Stimulated activated naive CD8-positive, alpha-beta T cell treated with anti-CD3 and anti-CD28 coated beads, Interleukin-15, Interleukin-2, amounts not matched to agents 100 ng/mL and 50 ng/mL, for 24 hours (primary cell): ENCODE data around the gene TRIP10.
"Not testable (repeated sequence)": the region's sequence is repeated elsewhere in the genome, so short reads cannot be mapped to it uniquely, and the experiment has no call there.

Source experiments
- H3K27ac Mint-ChIP-seq: one replicate; pipeline ENCODE4 v1.8.0; 2021; ENCODE audit warnings: mild to moderate bottlenecking, mixed read lengths
- H3K27me3 Mint-ChIP-seq: one replicate; pipeline ENCODE4 v1.8.0; 2021; ENCODE audit warnings: mixed read lengths
- H3K36me3 Mint-ChIP-seq: one replicate; pipeline ENCODE4 v1.8.0; 2021; ENCODE audit warnings: low read depth, mixed read lengths
- H3K4me1 Mint-ChIP-seq: one replicate; pipeline ENCODE4 v1.8.0; 2021; ENCODE audit warnings: low read depth, mixed read lengths
- H3K4me3 Mint-ChIP-seq: one replicate; pipeline ENCODE4 v1.8.0; 2021; ENCODE audit warnings: mild to moderate bottlenecking, mixed read lengths
- H3K9me3 Mint-ChIP-seq: one replicate; pipeline ENCODE4 v1.8.0; 2021; ENCODE audit warnings: mixed read lengths

TRIP10 gene

GRCh38 chr19:6707658-6708018 lies 31.8 kb upstream of the TRIP10 start:
- Mint-ChIP-seq H3K9me3 (no peaks in the 10 kb centered on the region), H3K27ac (no peak overlapping the region), H3K4me3 (no peak overlapping the region), H3K27me3 (peaks cover 33% of the 10 kb centered on the region), H3K36me3 (no peaks in the 10 kb centered on the region), H3K4me1 (peaks cover 8% of the 10 kb centered on the region)

GRCh38 chr19:6708346-6708745 lies 31.1 kb upstream of the TRIP10 start:
- peaks cover 33% of the 10 kb centered on the region for H3K27me3 Mint-ChIP-seq
- no peaks in the 10 kb centered on the region for H3K36me3 Mint-ChIP-seq
- H3K27ac Mint-ChIP-seq = no peak overlapping the region
- H3K4me1 Mint-ChIP-seq = peaks cover 8% of the 10 kb centered on the region
- no peaks in the 10 kb centered on the region for H3K9me3 Mint-ChIP-seq
- no peak overlapping the region for H3K4me3 Mint-ChIP-seq

- not testable (repeated sequence) for H3K27ac Mint-ChIP-seq, H3K4me1 Mint-ChIP-seq, H3K4me3 Mint-ChIP-seq, H3K36me3 Mint-ChIP-seq, H3K9me3 Mint-ChIP-seq
- peaks cover 33% of the 10 kb centered on the region for H3K27me3 Mint-ChIP-seq
These were observed 30.6 kb upstream of the TRIP10 start for GRCh38 chr19:6708913-6709312.

GRCh38 chr19:6709549-6709948 lies 29.9 kb upstream of the TRIP10 start:
- H3K9me3 Mint-ChIP-seq = no peaks in the 10 kb centered on the region
- H3K36me3 Mint-ChIP-seq = no peaks in the 10 kb centered on the region
- H3K27ac Mint-ChIP-seq = no peak overlapping the region
- H3K4me1 Mint-ChIP-seq = peaks cover 8% of the 10 kb centered on the region
- peaks cover 33% of the 10 kb centered on the region for H3K27me3 Mint-ChIP-seq
- no peak overlapping the region for H3K4me3 Mint-ChIP-seq

- H3K4me3 Mint-ChIP-seq = no peak overlapping the region
- no peaks in the 10 kb centered on the region for H3K36me3 Mint-ChIP-seq
- peaks cover 33% of the 10 kb centered on the region for H3K27me3 Mint-ChIP-seq
These were observed 29.0 kb upstream of the TRIP10 start for GRCh38 chr19:6710273-6711077.

GRCh38 chr19:6711078-6711361 lies 28.5 kb upstream of the TRIP10 start:
- Mint-ChIP-seq H3K27me3 (peaks cover 33% of the 10 kb centered on the region), H3K9me3 (no peaks in the 10 kb centered on the region), H3K4me3 (no peak overlapping the region), H3K4me1 (peaks cover 8% of the 10 kb centered on the region), H3K27ac (no peak overlapping the region), H3K36me3 (no peaks in the 10 kb centered on the region)

More at GRCh38 chr19:6710273-6711077, 29.0 kb upstream of the TRIP10 start:
- H3K9me3 Mint-ChIP-seq = no peaks in the 10 kb centered on the region
- no peak overlapping the region for H3K27ac Mint-ChIP-seq
- peaks cover 8% of the 10 kb centered on the region for H3K4me1 Mint-ChIP-seq

- Mint-ChIP-seq H3K27ac (no peak overlapping the region), H3K36me3 (no peaks in the 10 kb centered on the region), H3K27me3 (peaks cover 33% of the 10 kb centered on the region), H3K4me3 (no peak overlapping the region), H3K9me3 (no peaks in the 10 kb centered on the region), H3K4me1 (peaks cover 8% of the 10 kb centered on the region)
These were observed 27.9 kb upstream of the TRIP10 start for GRCh38 chr19:6711605-6712004.

- H3K9me3 Mint-ChIP-seq = peaks cover under 1% of the 10 kb centered on the region
- no peaks in the 10 kb centered on the region for H3K36me3 Mint-ChIP-seq
- no peak overlapping the region for H3K4me3 Mint-ChIP-seq
- peaks cover 8% of the 10 kb centered on the region for H3K4me1 Mint-ChIP-seq
- H3K27ac Mint-ChIP-seq = no peak overlapping the region
- peaks cover 33% of the 10 kb centered on the region for H3K27me3 Mint-ChIP-seq
These were observed 27.2 kb upstream of the TRIP10 start for GRCh38 chr19:6712231-6712630.

GRCh38 chr19:6712692-6713670 lies 26.5 kb upstream of the TRIP10 start:
- peaks cover 14% of the 10 kb centered on the region for H3K4me1 Mint-ChIP-seq
- no peaks in the 10 kb centered on the region for H3K36me3 Mint-ChIP-seq
- H3K27me3 Mint-ChIP-seq = peaks cover 33% of the 10 kb centered on the region
- peaks cover 8% of the 10 kb centered on the region for H3K9me3 Mint-ChIP-seq
- H3K4me3 Mint-ChIP-seq = no peak overlapping the region
- no peak overlapping the region for H3K27ac Mint-ChIP-seq

- H3K4me3 Mint-ChIP-seq = no peak overlapping the region
- peaks cover 8% of the 10 kb centered on the region for H3K9me3 Mint-ChIP-seq
- H3K27me3 Mint-ChIP-seq = peaks cover 25% of the 10 kb centered on the region
- H3K27ac Mint-ChIP-seq = no peak overlapping the region
- H3K4me1 Mint-ChIP-seq = peaks cover 14% of the 10 kb centered on the region
- H3K36me3 Mint-ChIP-seq = no peaks in the 10 kb centered on the region
These were observed 25.4 kb upstream of the TRIP10 start for GRCh38 chr19:6713773-6714692.

GRCh38 chr19:6714749-6715555 lies 24.5 kb upstream of the TRIP10 start:
- Mint-ChIP-seq H3K4me3 (no peak overlapping the region), H3K4me1 (peaks cover 17% of the 10 kb centered on the region), H3K27ac (no peak overlapping the region), H3K36me3 (no peaks in the 10 kb centered on the region), H3K9me3 (peaks cover 8% of the 10 kb centered on the region), H3K27me3 (peaks cover 18% of the 10 kb centered on the region)

GRCh38 chr19:6716610-6716970 lies 22.9 kb upstream of the TRIP10 start:
- Mint-ChIP-seq H3K27me3 (peaks cover 2% of the 10 kb centered on the region), H3K9me3 (peaks cover 8% of the 10 kb centered on the region), H3K4me3 (no peak overlapping the region), H3K27ac (no peak overlapping the region), H3K4me1 (peaks cover 25% of the 10 kb centered on the region), H3K36me3 (no peaks in the 10 kb centered on the region)

GRCh38 chr19:6717036-6717435 lies 22.4 kb upstream of the TRIP10 start:
- Mint-ChIP-seq H3K9me3 (peaks cover 8% of the 10 kb centered on the region), H3K27me3 (no peaks in the 10 kb centered on the region), H3K27ac (peak overlapping the region; percentile 64), H3K36me3 (no peaks in the 10 kb centered on the region), H3K4me3 (no peak overlapping the region), H3K4me1 (peaks cover 29% of the 10 kb centered on the region)

GRCh38 chr19:6717441-6717971 lies 22.0 kb upstream of the TRIP10 start:
- no peaks in the 10 kb centered on the region for H3K36me3 Mint-ChIP-seq
- peaks cover 8% of the 10 kb centered on the region for H3K9me3 Mint-ChIP-seq
- peak overlapping the region; percentile 71 for H3K27ac Mint-ChIP-seq
- peak overlapping the region; percentile 21 for H3K4me3 Mint-ChIP-seq
- H3K4me1 Mint-ChIP-seq = peaks cover 33% of the 10 kb centered on the region
- H3K27me3 Mint-ChIP-seq = no peaks in the 10 kb centered on the region
